Measurements from ENCODE around the gene MTCL1. TPM values are rescaled to one million over a fixed set of nuclear protein-coding genes. Genes with fewer than 3 reads are reported as not detected.

The MTCL1 gene
- total RNA-seq, 2 donors from 2014 or later = 0.64 to 0.95 TPM

GRCh38 chr18:8814206-8814605 is 108.8 kb downstream of the MTCL1 start:
- peaks cover 6% of the 10 kb centered on the region for H3K27me3 Mint-ChIP-seq

GRCh38 chr18:8816220-8816619 is 110.9 kb downstream of the MTCL1 start:
- Mint-ChIP-seq H3K9me3 (no peaks in the 10 kb centered on the region), H3K27ac (no peak overlapping the region), H3K4me3 (no peak overlapping the region), H3K27me3 (peaks cover 6% of the 10 kb centered on the region), H3K4me1 (peaks cover 6% of the 10 kb centered on the region), H3K36me3 (ENCODE audit: low read depth) (no peaks in the 10 kb centered on the region)
- ATAC-seq (replicated peaks) = no peak

More at GRCh38 chr18:8814206-8814605, 108.8 kb downstream of the MTCL1 start:
- Mint-ChIP-seq H3K27ac (no peak overlapping the region), H3K9me3 (no peaks in the 10 kb centered on the region), H3K4me1 (no peaks in the 10 kb centered on the region), H3K4me3 (no peak overlapping the region), H3K36me3 (ENCODE audit: low read depth) (no peaks in the 10 kb centered on the region)
- no peak for ATAC-seq (replicated peaks)

- Mint-ChIP-seq H3K4me3 (no peak overlapping the region), H3K27me3 (peaks cover 6% of the 10 kb centered on the region)
Measured at GRCh38 chr18:8816816-8817215, 111.5 kb downstream of the MTCL1 start.

GRCh38 chr18:8818982-8819381 is 113.6 kb downstream of the MTCL1 start:
- Mint-ChIP-seq H3K4me3 (no peak overlapping the region), H3K27me3 (no peaks in the 10 kb centered on the region), H3K36me3 (ENCODE audit: low read depth) (no peaks in the 10 kb centered on the region), H3K4me1 (peaks cover 6% of the 10 kb centered on the region), H3K9me3 (no peaks in the 10 kb centered on the region), H3K27ac (no peak overlapping the region)
- no peak for ATAC-seq (replicated peaks)

More at GRCh38 chr18:8816816-8817215, 111.5 kb downstream of the MTCL1 start:
- Mint-ChIP-seq H3K9me3 (no peaks in the 10 kb centered on the region), H3K27ac (no peak overlapping the region), H3K36me3 (ENCODE audit: low read depth) (no peaks in the 10 kb centered on the region), H3K4me1 (peaks cover 6% of the 10 kb centered on the region)
- ATAC-seq (replicated peaks) = no peak

GRCh38 chr18:8820396-8821082 is 115.2 kb downstream of the MTCL1 start:
- H3K36me3 Mint-ChIP-seq (ENCODE audit: low read depth) = no peaks in the 10 kb centered on the region
- peaks cover 6% of the 10 kb centered on the region for H3K4me1 Mint-ChIP-seq
- H3K4me3 Mint-ChIP-seq = no peak overlapping the region
- ATAC-seq (replicated peaks) = no peak
- no peaks in the 10 kb centered on the region for H3K27me3 Mint-ChIP-seq
- H3K9me3 Mint-ChIP-seq = no peaks in the 10 kb centered on the region
- H3K27ac Mint-ChIP-seq = no peak overlapping the region

- Mint-ChIP-seq H3K27me3 (no peaks in the 10 kb centered on the region), H3K27ac (no peak overlapping the region), H3K4me1 (peaks cover 6% of the 10 kb centered on the region), H3K9me3 (no peaks in the 10 kb centered on the region), H3K36me3 (ENCODE audit: low read depth) (no peaks in the 10 kb centered on the region), H3K4me3 (no peak overlapping the region)
- no peak for ATAC-seq (replicated peaks)
Measured at GRCh38 chr18:8821083-8821465, 115.7 kb downstream of the MTCL1 start.

- no peaks in the 10 kb centered on the region for H3K9me3 Mint-ChIP-seq
- ATAC-seq (replicated peaks) = no peak
- H3K27ac Mint-ChIP-seq = no peak overlapping the region
- no peak overlapping the region for H3K4me3 Mint-ChIP-seq
- H3K27me3 Mint-ChIP-seq = no peaks in the 10 kb centered on the region
- H3K4me1 Mint-ChIP-seq = peaks cover 6% of the 10 kb centered on the region
- no peaks in the 10 kb centered on the region for H3K36me3 Mint-ChIP-seq (ENCODE audit: low read depth)
Measured at GRCh38 chr18:8821531-8821930, 116.2 kb downstream of the MTCL1 start.

GRCh38 chr18:8822643-8823042 is 117.3 kb downstream of the MTCL1 start:
- H3K4me3 Mint-ChIP-seq = no peak overlapping the region
- no peaks in the 10 kb centered on the region for H3K27me3 Mint-ChIP-seq
- ATAC-seq (replicated peaks) = no peak
- H3K36me3 Mint-ChIP-seq (ENCODE audit: low read depth) = no peaks in the 10 kb centered on the region
- no peaks in the 10 kb centered on the region for H3K9me3 Mint-ChIP-seq
- peaks cover 6% of the 10 kb centered on the region for H3K4me1 Mint-ChIP-seq
- no peak overlapping the region for H3K27ac Mint-ChIP-seq

- H3K27me3 Mint-ChIP-seq = no peaks in the 10 kb centered on the region
- no peak overlapping the region for H3K27ac Mint-ChIP-seq
- no peak for ATAC-seq (replicated peaks)
- peaks cover 6% of the 10 kb centered on the region for H3K4me1 Mint-ChIP-seq
- no peak overlapping the region for H3K4me3 Mint-ChIP-seq
- H3K9me3 Mint-ChIP-seq = no peaks in the 10 kb centered on the region
- no peaks in the 10 kb centered on the region for H3K36me3 Mint-ChIP-seq (ENCODE audit: low read depth)
Measured at GRCh38 chr18:8823530-8823929, 118.2 kb downstream of the MTCL1 start.

GRCh38 chr18:8824846-8825245 is 119.5 kb downstream of the MTCL1 start:
- no peak overlapping the region for H3K4me3 Mint-ChIP-seq

GRCh38 chr18:8825273-8825672 is 119.9 kb downstream of the MTCL1 start:
- Mint-ChIP-seq H3K36me3 (ENCODE audit: low read depth) (no peaks in the 10 kb centered on the region), H3K27me3 (no peaks in the 10 kb centered on the region), H3K27ac (no peak overlapping the region), H3K9me3 (no peaks in the 10 kb centered on the region), H3K4me3 (no peak overlapping the region), H3K4me1 (peaks cover 6% of the 10 kb centered on the region)
- ATAC-seq (replicated peaks) = no peak

More at GRCh38 chr18:8824846-8825245, 119.5 kb downstream of the MTCL1 start:
- H3K9me3 Mint-ChIP-seq = no peaks in the 10 kb centered on the region
- no peaks in the 10 kb centered on the region for H3K36me3 Mint-ChIP-seq (ENCODE audit: low read depth)
- peaks cover 6% of the 10 kb centered on the region for H3K4me1 Mint-ChIP-seq
- no peak for ATAC-seq (replicated peaks)
- H3K27ac Mint-ChIP-seq = no peak overlapping the region
- no peaks in the 10 kb centered on the region for H3K27me3 Mint-ChIP-seq

GRCh38 chr18:8825729-8826375 is 120.5 kb downstream of the MTCL1 start:
- H3K4me1 Mint-ChIP-seq = peaks cover 3% of the 10 kb centered on the region
- no peaks in the 10 kb centered on the region for H3K9me3 Mint-ChIP-seq
- peaks cover 3% of the 10 kb centered on the region for H3K27me3 Mint-ChIP-seq
- H3K36me3 Mint-ChIP-seq (ENCODE audit: low read depth) = no peaks in the 10 kb centered on the region
- H3K4me3 Mint-ChIP-seq = no peak overlapping the region
- no peak for ATAC-seq (replicated peaks)
- no peak overlapping the region for H3K27ac Mint-ChIP-seq

GRCh38 chr18:8826514-8826913 is 121.2 kb downstream of the MTCL1 start:
- Mint-ChIP-seq H3K4me3 (no peak overlapping the region), H3K4me1 (no peaks in the 10 kb centered on the region), H3K27ac (no peak overlapping the region), H3K27me3 (peaks cover 3% of the 10 kb centered on the region), H3K9me3 (no peaks in the 10 kb centered on the region), H3K36me3 (ENCODE audit: low read depth) (no peaks in the 10 kb centered on the region)
- ATAC-seq (replicated peaks) = no peak

- Mint-ChIP-seq H3K27ac (no peak overlapping the region), H3K4me3 (no peak overlapping the region), H3K4me1 (no peaks in the 10 kb centered on the region), H3K27me3 (peaks cover 3% of the 10 kb centered on the region), H3K36me3 (ENCODE audit: low read depth) (no peaks in the 10 kb centered on the region), H3K9me3 (no peaks in the 10 kb centered on the region)
- ATAC-seq (replicated peaks) = no peak
Measured at GRCh38 chr18:8826971-8827370, 121.6 kb downstream of the MTCL1 start.

GRCh38 chr18:8828300-8828699 is 122.9 kb downstream of the MTCL1 start:
- ATAC-seq (replicated peaks) = no peak
- no peak overlapping the region for H3K27ac Mint-ChIP-seq
- H3K27me3 Mint-ChIP-seq = peaks cover 3% of the 10 kb centered on the region
- H3K36me3 Mint-ChIP-seq (ENCODE audit: low read depth) = no peaks in the 10 kb centered on the region
- H3K4me3 Mint-ChIP-seq = no peak overlapping the region
- no peaks in the 10 kb centered on the region for H3K4me1 Mint-ChIP-seq
- H3K9me3 Mint-ChIP-seq = no peaks in the 10 kb centered on the region
